Epithelial cell of esophagus (primary cell): ENCODE data around the gene RAPGEF3.

Experiments
- DNase-seq: peaks from one replicate; pipeline ENCODE4 v3.0.0; 2010; ENCODE audit warnings: low read depth
- H3K4me3 ChIP-seq: 2 replicates; pipeline ENCODE4 v1.5.1; 2011; ENCODE audit warnings: mild to moderate bottlenecking, low read length, control low read depth
- CTCF ChIP-seq: IDR thresholded peaks from 2 replicates; pipeline ENCODE4 v1.5.1; 2011; ENCODE audit warnings: low read depth, mild to moderate bottlenecking, low read length, control low read depth, inconsistent platforms; ENCODE audit not compliant: insufficient read depth; ENCODE audit errors: missing control alignments

RAPGEF3 gene

DNA sequence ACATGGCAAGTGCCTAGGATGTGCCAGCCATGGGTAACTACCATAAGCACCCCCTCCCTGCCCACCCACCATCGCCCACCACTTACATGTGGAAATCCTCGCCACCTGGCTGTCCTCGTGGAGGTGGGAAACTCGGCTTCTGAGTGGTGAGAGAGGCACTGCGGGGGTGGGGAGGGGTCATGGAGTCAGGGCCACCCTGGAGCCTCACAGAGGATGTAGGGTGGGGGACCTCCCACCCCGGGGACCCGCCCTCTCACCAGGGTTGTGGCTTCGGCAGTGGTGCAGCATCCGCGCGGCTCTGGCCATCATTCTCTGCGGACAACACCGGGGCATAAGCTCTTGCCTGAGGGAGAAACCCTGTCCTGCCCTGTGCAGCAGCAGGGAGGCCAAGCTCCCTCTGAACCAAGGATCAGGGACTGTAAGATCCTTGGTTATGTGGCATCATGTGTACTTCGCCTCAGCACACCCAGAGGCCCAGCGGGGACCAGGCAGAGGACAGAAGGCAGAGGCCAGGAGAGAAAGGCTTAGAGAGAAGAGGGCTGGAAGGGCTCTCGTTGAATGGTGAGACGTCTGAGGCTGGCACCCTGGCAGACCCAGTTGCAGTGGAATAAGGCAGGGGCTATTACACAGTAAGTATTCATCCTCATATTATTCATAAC, 20.6 kb downstream of the RAPGEF3 start:
- no peak overlapping the region for H3K4me3 ChIP-seq
- no peak for DNase-seq
- no peak for TF ChIP-seq CTCF

DNA sequence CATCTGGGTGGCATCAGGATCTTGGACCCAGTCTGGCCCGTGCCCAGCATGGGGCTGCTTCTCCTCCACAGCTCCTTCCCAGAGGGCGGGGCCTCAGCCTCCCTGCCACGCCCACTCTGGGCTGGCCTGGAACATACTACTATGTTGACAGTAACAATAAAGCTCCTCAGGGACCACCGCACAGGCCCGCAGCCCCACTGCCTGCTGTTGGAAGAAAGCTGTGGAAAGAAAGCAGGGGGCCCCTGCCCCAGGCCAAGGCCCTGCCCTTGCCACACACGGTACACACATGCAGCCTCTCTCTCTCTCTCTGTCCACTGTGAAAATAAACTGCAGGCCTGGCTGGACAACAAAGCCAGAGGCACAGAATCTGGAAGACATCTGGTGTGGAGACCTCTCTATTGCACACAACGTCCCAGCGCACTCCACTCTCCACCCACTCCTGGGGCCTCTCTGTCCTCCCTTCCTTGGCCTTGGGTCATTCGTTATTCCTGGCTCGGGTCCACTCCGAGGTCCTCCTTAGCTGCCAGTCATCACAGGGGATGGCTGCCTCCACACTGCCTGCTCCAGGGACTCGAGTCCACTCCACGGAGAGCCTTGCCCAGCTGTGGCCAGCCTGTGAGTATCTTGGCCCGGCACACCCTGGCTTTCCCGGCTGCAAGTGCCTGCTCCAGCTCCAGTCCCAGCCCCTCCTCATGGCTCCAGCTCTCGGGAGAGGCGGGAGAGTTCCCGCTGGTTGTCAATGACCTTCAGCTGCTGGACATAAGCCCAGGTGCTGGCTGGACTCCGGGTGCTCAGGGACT, 21.6 kb downstream of the RAPGEF3 start:
- TF ChIP-seq CTCF: no peak
- H3K4me3 ChIP-seq: no peak overlapping the region

DNA sequence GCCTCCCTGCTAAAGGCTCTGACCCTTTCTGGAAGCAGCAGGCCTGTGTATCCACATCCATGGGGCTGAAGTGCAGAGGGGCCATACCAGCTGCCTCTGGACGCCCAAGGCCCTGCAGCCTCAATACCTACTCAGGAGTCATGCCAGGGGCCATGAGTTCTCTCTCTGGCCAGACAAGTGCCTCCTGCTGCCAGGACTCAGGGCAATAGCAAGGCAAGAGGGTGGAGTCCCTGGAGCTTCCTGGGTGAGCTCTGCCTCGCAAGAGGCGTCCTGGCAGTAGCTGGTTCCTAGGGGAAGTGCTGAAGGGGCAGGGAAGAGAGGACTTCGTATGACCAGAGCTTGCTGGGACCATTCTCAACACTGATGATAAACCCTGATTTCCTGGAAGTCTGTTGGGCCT, 22.5 kb downstream of the RAPGEF3 start:
- DNase-seq: no peak

More for the DNA sequence above, 21.6 kb downstream of the RAPGEF3 start:
- no peak for DNase-seq

GRCh38 chr12:47735649-47736048, 23.0 kb downstream of the RAPGEF3 start:
- TF ChIP-seq CTCF: no peak
- DNase-seq: peak; percentile 68
- H3K4me3 ChIP-seq: no peak overlapping the region

More for the DNA sequence above, 22.5 kb downstream of the RAPGEF3 start:
- TF ChIP-seq CTCF: no peak
- H3K4me3 ChIP-seq: no peak overlapping the region

DNA sequence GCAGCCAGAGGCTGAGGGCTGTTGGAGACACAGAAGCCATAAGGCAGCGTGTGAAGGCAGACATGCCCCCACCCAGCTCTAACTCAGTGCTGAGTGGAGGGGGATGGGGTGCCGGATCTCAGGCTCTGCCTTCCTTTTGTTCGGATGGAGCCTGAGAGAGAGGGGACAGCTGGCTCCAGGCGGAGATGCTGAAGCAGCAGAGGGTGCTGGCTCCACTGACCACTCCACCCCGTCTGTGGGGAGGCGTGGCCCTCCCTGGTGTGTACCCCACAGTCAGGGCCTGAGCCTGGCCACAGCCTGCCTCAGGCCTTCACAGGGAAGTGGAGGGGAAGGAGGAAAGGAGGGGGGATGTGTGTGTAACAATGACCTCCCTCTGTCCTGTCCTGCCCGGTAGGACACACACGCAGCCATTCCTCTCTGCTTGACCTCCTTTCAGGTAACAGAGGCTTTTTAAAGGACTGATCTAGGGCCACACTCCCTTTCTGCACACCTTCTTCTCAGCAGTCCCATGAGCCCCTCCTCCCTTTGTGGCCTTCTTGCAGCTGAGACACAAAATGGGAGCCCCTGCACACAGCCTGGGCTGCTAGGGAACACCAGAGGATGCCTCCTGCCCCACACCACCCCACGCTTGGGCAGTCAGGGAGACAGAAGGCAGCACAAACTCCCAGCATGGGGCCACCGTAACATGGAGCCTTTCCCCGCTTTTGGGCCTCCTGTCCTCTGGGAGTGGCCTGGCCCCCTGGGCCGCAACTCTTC, 23.8 kb downstream of the RAPGEF3 start:
- TF ChIP-seq CTCF: no peak
- DNase-seq: no peak
- no peak overlapping the region for H3K4me3 ChIP-seq

GRCh38 chr12:47733142-47733541, 25.5 kb downstream of the RAPGEF3 start:
- DNase-seq: no peak
- no peak for TF ChIP-seq CTCF
- no peak overlapping the region for H3K4me3 ChIP-seq
